GM21619 (cell line): ENCODE results near the gene ANO10.
A peak's percentile ranks its signal among the peaks of the same experiment; 100 is the strongest.
"Not testable (repeated sequence)": the region's sequence is repeated elsewhere in the genome, so short reads cannot be mapped to it uniquely, and the experiment has no call there.

ENCODE experiments used
- ATAC-seq: cut with Tn5 transposase; IDR thresholded peaks from one replicate; pipeline ENCODE4 v1.9.1; 2021; ENCODE audit not compliant: unreplicated experiment

The ANO10 gene, protein sequence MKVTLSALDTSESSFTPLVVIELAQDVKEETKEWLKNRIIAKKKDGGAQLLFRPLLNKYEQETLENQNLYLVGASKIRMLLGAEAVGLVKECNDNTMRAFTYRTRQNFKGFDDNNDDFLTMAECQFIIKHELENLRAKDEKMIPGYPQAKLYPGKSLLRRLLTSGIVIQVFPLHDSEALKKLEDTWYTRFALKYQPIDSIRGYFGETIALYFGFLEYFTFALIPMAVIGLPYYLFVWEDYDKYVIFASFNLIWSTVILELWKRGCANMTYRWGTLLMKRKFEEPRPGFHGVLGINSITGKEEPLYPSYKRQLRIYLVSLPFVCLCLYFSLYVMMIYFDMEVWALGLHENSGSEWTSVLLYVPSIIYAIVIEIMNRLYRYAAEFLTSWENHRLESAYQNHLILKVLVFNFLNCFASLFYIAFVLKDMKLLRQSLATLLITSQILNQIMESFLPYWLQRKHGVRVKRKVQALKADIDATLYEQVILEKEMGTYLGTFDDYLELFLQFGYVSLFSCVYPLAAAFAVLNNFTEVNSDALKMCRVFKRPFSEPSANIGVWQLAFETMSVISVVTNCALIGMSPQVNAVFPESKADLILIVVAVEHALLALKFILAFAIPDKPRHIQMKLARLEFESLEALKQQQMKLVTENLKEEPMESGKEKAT

DNA sequence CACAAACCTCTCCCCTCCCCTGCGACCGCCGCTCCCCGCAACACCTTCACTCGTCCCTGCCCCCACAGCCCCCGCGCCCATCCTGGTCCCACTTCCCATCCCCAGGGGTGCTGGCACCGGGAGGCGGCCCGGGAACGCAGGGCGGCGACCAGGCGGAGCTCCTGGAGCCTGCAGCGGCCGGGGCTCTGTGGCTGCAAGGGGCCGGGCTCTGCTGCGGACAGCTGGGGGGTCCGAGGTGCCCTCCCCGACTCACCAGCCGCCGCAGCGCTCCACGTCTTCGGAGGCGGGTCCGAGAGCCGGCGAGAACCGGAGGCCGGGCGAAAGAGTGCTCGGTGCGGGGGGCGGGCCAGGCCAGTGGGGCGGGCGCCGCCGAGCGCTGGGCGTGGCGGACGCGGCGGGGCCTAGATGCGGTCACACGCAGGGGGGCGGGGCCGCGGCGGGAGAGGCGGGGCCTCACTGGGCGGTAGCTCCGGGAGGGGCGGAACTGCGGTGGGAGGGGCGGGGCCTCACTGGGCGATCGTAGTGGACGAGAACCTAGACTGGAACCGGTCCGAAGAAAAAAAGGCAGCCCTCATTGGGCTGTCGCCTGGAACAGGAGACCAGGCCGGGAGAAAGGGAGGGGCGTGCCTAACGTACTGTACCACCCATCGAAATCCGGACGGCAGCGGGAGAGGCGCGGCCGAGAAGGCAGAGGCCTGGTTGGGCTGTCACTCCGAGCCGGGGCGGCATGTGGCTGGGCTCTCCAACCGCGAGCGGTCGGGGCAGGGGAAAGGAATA, at the start of gene ANO10:
TSS of gene ANO10 (minus strand) at position 356 of the 777 bp plus-strand sequence. CDS start 16,159 bp downstream, outside the sequence.
- ATAC-seq: peak; percentile 95

DNA sequence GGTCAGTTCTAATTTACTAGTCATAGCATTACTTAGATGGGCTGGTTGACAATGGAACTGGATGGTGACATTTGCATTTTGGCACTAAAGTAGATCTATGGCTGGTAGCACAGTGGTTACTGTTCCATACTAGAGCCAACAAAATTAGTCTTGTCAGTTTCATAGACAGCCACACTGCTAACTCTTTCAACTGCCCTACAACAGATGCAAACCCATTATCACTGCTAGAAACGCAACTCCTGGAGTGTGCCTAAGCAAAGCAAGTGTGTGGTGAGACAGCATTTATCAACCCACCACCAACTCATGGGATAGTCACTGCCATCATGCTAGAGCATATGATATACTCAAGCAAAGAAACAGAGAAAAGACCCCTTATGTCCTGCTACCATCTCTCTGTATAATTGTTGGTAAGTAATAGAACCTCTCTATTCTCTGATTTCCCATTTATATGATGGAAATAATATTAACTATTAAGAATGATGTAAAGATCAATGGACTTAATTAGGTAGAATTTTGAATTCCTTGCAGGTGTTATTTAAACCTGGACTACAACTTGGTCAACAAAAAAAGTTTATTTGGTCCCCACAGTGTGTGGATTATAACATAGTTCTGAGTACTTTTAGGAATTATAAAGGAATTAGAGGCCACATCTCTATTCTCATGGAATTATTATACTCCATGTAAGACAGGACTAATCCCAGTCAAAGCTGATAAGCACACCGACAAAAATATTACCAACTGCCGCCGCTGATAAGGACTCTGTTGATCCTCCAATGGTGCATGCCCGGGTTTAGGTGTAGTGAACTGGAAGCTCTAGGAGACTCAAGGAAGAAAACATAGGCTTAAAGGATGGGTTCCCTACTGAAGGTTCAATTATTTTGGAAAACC, 49.1 kb upstream of the ANO10 start:
- no peak for ATAC-seq

DNA sequence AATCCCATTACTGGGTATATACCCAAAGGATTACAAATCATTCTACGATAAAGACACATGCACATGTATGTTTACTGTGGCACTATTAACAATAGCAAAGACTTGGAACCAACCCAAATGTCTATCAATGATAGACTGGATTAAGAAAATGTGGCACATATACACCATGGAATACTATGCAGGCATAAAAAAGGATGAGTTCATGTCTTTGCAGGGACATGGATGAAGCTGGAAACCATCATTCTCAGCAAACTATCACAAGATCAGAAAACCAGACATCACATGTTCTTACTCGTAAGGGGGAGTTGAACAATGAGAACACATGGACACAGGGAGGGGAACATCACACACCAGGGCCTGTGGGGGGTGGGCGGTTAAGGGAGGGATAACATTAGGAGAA, 43.2 kb upstream of the ANO10 start:
- not testable (repeated sequence) for ATAC-seq

DNA sequence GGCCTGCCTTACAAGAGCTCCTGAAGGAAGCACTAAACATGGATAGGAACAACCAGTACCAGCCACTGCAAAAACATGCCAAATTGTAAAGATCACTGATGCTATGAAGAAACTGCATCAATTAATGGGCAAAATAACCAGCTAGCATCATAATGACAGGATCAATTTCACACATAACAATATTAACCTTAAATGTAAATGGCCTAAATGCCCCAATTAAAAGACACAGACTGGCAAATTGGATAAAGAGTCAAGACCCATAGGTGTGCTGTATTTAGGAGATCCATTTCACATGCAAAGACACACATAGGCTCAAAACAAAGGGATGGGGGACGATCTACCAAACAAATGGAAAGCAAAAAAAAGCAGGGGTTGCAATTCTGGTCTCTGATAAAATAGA, 39.6 kb upstream of the ANO10 start:
- ATAC-seq: not testable (repeated sequence)

DNA sequence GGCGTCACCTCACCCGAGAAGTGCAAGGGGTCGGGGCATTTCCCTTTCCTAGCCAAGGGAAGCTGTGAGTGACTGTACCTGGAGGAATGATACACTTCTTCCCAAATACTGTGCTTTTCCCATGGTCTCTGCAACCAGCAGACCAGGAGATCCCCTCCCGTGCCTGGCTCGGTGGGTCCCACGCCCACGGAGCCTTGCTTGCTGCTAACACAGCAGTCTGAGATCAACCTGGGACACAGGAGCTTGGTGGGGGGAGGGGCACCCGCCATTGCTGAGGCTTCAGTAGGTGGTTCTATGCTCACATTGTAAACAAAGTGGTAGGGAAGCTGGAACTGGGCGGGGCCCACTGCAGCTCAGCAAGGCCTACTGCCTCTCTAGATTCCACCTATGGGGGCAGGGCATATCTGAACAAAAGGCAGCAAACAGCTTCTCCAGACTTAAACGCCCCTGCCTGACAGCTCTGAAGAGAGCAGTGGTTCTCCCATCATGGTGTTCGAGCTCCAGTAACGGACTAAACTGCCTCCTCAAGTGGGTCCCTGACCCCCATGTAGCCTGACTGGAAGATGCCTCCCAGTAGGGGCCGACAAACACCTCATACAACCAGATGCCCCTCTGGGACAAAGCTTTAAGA, 37.6 kb upstream of the ANO10 start:
- no peak for ATAC-seq

DNA sequence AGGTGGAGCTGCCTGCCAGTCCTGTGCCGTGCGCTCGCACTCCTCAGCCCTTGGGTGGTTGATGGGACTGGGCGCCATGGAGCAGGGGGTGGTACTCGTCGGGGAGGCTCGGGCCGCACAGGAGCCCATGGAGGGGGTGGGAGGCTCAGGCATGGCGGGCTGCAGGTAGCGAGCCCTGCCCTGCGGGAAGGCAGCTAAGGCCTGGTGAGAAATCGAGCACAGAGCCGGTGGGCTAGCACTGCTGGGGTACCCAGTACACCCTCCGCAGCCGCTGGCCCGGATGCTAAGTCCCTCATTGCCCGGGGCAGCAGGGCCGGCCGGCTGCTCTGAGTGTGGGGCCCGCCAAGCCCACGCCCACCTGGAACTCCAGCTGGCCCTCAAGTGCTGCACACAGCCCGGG, 34.6 kb upstream of the ANO10 start:
- not testable (repeated sequence) for ATAC-seq

DNA sequence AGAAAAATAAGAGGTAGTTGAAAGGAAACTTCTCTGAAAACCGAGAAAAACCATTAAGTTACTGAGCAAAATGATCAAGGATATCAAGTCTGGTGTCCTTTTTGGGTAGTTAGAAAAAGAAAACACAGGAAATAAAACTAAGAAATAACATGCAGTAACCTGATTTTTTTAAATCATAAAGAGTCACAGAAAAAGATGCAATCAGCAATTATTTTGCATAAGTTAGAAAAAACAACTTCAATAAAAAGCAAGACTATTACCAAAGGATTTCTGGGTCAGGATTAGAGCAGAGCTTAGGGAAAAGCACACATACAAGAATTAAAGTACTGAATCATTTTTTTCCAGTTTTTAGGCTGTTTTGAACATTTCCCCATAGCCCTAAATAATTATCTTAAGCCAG, 28.5 kb upstream of the ANO10 start:
- no peak for ATAC-seq

DNA sequence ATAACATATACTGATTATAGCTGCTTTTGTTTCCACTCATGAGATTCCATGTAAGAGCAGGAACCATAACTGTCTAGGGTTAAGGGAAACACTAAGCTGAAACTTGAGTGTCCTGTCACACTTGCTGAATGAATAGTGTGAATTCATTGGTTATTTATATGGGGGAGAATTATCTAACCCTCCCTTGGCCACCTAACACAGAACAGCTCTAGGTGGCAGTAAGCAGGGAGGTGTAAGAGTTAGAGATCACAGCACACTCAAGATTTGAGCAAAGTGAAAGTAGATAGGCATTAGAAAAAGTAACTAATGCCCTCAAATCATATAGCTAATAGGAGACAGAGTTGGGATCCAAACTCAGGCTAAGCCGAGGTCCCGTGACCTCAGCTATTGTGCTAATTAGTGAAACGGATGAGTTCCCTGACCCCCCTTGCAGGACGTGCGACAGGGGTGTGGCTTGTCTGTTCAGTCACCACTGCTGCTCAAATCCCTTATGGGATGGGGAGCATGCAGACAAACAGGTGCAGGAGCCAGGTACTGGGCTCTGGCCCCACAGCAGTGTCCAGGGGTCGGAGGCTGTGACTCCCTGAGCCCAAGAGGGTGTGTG, 27.7 kb upstream of the ANO10 start:
- no peak for ATAC-seq

DNA sequence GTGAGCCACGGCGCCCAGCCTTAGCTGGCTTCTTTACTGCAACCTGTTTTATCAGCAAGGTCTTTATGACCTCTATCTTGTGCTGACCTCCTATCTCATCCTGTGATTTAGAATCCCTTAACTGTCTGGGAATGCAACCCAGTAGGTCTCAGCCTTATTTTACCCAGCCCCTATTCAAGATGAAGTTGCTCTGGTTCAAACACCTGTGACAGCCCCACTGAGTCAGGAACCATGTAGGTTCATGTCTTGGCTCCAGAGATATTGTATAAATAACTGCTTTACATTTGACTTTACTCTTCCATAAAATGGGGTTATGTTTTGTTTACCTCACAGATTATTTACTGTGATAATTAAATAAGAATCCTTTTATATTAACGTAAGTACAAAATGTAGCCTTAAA, 27.1 kb upstream of the ANO10 start:
- no peak for ATAC-seq

DNA sequence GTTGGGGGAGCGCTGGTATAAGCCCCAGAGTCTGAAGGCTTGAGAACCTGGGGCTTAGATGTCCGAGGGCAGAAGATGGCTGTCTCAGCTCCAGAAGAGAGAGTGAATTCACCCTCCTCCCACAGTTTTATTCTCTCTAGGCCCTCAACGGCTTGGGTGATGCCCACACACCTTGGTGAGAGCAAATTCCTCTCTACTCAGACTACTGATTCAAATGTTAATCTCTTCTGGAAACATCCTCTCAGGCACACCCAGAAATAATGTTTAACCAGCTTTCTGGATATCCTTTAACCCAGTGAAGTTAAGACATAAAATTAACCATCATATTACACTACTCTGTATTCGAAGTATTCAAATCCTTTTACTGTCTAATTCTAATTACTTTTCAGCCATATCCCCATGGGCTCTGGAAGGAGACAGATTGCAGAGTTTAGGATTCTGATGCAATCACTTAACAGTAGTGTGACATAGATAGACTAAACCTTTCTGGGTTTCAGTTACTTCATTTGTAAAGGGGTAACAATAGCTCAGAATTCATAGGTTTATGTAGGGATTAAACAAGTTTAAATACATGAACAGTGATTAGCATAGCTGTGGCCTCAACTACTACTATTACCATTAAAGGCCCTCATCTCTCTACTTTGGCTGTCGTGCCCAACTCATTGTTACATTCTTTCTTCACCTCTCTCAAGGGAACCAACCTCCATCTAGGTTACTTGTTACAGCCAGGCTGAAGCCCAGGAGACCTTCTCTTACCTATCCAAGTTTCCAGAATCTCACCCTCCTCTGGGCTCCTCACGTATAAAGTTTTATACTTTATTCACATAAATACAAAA, 25.7 kb upstream of the ANO10 start:
- ATAC-seq: no peak

DNA sequence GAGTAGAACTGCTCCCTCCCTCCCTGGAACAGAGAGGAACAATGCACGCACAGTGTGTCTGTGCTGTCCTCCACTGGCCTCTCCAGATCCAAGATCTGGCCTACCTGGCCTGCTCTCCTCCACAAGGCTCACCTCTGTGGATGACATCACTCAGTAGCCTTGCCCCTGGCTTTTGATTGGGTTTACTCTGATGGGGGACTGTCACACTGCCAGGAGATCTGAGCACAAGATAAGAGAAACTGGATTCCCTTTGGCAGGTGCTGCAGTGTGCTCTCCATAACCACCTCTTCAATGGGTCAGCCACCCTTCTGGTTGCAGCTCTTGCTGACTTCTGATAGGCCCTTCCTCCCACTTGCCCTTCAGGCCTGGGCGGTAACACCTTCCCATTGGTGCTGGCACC, 22.6 kb upstream of the ANO10 start:
- no peak for ATAC-seq

DNA sequence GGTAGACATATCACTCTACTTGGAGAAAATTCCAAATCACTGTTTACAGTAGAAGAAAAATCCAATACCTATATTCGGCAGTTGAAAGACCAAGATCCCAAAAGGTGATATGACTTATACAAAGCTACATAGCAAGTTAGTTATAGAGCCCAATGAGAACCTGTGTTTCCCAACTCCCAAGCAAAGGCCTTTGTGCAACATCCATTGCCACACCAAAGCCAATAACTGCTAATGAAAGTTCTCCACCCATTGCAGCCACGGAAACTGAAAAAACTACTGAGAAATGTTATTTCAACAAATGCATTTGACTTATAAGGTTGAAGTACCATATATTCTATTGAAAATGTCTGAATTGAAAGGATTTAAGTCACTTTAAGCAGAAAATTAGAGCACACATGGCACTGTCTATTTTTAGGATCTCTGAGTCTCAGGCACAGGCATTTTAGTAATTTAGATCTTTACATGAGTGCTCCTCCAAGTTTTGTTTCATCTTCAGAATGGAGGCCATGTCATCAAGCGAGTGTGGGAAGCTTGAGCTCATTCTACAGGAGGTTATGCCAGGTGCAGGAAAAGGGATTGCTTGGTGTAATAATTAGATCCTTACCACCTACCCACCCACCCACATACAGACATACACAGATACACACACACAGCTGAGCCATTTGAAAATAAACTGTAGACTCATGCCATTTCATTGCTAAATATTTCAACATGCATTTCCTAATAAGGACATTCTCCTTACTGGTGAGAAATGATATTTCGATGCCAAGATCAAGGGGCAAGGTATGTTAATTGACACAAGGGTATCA, 19.7 kb upstream of the ANO10 start:
- no peak for ATAC-seq

DNA sequence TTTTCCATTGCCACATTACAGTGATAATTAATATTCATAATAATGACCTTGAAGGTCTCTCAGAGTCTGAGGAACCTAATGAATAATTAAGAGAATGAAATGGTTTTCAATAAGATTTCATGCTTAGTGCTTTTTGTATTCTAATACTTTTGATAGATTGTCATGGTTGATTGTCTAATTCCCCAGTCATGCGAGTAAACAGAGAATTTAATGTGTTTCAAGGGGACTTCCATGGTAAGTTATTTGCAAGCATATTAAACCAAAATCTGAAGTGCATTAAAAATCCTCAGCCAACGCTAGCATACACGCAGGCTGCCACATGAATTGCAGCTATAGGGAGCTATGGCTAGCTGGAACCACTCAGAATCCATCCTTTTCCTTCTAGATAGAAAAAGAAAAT, 18.9 kb upstream of the ANO10 start:
- ATAC-seq: no peak

DNA sequence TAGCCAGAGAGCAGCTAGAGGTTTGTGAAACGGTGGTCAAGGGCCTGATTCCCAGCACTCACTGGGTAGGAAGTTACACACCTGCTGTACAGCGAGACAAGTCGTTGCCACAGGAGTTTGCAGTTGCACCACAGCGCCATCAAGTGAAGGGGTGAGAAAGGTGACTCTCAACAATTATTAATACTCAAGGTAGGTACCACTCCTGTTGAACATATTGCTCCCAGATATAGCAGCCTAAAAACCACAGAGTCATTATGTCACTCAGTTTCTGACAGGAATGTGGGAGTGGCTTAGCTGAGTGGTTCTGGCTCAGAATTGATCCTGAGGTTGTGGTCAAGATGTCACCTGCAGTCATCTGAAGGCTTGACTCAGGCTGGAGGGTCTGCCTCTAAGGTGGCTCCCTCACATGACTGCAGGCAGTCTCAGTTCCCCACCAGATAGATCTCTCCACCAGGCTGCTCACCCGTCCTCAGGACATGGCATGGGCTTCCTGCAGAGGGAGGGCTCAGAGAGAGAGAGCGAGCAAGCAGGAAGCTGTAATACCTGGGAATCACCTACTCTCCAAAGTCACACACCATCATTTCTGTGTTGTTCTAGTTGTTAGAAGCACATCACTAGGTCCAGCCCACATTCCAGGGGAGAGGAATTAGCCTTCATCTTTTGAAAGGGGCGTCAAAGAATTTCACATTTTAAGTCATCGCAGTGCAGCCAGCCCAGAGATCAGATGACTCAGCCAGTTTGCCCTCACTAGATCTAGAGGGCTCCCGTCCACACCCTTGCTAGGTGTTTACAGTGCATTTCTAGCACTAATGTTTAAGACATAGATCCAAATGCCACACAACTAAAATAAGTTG, 17.0 kb upstream of the ANO10 start:
- peak; percentile 56 for ATAC-seq

DNA sequence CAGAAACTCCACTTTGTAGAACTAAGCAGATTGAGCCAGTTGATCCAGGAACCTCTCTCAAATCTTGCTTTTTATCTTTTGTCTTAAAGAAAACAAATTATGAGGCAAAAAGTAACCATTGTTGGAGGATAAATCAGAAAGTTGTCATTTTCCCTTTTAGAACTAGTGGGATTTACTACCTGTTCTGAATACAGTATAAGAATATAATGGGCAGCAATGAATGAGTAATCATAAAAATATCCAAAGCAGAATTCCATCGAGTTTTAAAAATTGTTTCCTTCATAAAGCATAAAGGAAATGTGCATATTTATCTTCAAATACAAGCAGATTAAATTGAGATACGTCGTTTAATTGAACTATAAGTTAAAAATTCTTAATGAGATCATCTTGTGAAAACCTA, 15.9 kb upstream of the ANO10 start:
- no peak for ATAC-seq

DNA sequence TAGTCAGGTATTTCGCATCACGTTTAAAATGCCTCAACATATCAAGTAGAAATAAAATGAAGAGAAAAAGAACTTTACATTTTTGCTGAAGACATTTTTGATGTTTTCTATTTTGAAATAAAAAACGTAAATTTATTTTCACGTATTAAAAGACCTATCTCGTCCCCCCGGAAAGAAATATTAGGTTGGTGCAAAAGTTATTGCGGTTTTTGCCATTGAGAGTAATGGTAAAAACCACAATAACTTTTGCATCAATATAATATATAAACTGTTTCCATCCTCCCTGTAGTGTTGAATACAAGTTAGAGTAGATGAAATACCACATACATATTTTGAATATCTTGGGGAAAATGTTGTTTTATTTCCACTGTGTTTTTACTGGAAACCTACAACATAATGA, 11.2 kb upstream of the ANO10 start:
- ATAC-seq: no peak

DNA sequence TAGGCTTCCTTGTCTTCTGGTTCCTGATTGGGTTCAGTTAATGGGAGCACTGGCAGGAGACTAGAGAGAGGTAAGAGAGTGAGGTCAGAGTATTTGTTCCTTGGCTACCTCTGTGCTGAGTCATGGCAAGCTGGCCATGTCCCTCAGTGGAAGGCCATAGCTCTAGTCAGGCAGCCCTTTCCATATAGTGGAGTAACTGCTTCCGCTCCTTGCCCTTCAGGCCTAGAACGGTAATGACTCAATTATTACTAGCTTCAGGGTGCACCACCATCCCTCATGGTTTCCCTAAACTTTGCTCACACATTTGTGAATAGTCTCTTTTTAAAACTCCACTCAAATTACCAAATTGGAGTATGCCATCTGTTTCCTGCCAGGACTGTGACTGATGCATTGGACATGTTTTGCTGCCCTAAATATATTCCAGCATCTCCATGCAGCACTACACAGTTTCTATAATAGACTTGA, 10.5 kb upstream of the ANO10 start:
- ATAC-seq: no peak
